GM18907 (cell line): ENCODE data around the gene OR51A4.
"Not testable (repeated sequence)": the region's sequence is repeated elsewhere in the genome, so short reads cannot be mapped to it uniquely, and the experiment has no call there.

Experiments
- ATAC-seq: cut with Tn5 transposase; IDR thresholded peaks from one replicate; pipeline ENCODE4 v1.9.1; 2021; ENCODE audit warnings: mild to moderate bottlenecking, moderate library complexity; ENCODE audit not compliant: unreplicated experiment

Gene OR51A4, protein sequence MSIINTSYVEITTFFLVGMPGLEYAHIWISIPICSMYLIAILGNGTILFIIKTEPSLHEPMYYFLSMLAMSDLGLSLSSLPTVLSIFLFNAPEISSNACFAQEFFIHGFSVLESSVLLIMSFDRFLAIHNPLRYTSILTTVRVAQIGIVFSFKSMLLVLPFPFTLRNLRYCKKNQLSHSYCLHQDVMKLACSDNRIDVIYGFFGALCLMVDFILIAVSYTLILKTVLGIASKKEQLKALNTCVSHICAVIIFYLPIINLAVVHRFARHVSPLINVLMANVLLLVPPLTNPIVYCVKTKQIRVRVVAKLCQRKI

DNA sequence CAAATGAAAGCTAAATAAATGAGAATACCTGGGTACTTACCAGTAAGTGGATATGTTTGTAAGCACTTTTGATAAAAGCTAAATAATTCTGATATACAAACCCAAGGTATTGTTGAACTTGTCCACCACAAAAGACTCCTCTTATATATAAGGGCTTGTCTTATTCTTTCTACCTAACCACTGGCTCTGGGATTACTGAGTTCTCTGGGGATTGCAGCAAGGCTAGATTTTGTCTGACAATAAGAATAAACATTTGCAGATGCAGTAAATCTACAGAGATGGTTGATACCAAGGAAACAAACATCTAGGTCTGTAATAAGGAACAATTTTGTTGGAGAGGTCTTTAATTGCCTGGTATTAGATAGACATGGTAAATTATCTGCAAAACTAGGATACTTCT lies at the start of gene OR51A4:
TSS of gene OR51A4 (minus strand) at position 101 of the 400 bp plus-strand sequence. CDS start 505 bp downstream, outside the sequence.
- ATAC-seq: no peak

DNA sequence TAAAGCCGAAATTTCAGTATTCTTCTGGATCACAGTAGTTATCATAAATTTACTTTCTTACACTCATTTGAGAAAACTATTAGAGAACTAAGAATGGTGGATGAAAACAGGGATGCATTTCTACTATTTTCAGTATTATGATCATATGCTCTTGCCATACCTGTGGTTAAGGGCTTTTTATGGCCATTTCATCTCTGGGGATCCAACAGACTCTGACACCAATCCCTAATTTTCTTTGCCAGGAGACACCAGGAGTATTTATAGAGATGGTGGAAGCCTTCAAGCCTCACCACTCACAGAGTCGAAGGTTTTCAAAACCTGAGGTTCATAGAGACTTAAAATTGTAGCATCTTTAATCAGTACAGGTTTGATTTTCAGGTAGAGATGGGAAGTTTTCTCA lies 47.1 kb upstream of the OR51A4 start, which contains the start of gene OR51L1:
TSS of gene OR51L1 (plus strand) at position 301 of the 400 bp plus-strand sequence. CDS start 4,132 bp downstream, outside the sequence.
- no peak for ATAC-seq

DNA sequence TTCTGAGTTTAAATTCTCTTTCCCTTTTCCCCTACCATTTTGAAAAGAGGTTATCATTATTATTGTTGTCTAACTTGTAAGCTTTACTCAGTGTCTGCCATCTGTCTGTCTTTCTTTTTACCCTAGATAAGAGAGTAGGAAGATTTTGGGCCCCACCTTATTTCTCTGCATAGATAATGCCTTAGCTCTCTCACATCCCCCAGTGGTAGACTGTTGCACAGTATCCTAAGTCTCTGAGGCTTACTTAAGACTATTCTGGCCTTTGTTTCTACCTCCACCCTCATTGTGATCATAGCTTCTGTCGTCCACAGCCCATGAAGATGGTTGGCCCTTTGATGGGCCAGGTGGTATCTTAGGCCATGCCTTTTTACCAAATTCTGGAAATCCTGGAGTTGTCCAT lies 43.7 kb upstream of the OR51A4 start:
- no peak for ATAC-seq

DNA sequence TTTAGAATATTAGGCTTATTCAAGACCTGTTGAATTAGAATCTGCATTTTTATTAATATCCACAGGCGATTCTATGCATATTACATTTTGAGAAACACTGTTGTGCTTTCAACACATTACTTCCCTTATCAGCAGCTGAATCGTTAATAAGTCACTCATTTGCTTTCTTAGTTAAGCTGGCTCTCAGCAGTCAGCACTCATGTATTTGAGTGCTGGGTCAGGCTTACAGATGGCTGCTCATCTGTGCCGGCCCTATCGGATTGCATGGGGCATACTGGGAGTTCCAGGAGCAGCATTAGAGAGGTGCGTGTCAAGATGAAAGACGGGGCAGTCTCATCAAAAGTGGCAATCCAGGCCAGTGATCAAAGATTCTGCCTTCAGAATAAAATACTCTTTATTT lies 36.4 kb upstream of the OR51A4 start:
- ATAC-seq: no peak

DNA sequence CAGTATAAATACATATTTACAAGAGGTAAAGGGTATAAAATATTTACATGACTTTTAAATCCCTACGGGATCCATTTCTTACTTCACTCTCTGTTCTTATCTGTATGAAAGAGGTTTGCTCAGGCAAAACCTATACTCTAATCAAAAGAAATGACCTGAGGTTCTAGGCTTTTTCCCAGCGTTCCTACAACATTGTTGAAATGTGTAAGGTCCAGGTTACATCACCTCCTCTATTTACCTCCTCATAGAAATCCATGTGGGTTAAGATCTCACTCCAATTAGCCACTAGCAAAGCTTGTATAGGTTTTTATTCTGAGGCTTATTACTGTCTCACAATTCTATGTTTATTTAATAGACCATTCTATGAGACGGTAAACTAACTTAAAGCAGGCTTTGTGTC lies 35.3 kb upstream of the OR51A4 start:
- no peak for ATAC-seq

DNA sequence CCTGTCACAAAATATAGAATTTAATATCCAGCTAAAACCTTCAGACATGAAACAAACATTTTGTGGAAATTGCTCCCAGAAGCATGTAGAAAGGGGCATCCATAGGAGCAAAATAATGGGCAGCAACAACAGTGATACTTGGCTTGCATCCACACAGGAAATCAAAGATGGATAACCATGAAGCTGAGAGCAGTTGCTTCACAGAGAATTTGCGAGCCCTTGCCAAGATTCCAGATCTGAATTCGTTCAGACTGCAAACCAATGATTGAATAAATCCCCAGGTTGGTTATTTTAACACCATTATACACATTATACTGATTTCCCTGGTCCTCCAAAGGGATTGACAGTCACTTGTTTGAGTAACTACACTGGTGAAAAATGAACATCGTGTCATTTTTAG lies 31.6 kb upstream of the OR51A4 start:
- ATAC-seq: no peak

DNA sequence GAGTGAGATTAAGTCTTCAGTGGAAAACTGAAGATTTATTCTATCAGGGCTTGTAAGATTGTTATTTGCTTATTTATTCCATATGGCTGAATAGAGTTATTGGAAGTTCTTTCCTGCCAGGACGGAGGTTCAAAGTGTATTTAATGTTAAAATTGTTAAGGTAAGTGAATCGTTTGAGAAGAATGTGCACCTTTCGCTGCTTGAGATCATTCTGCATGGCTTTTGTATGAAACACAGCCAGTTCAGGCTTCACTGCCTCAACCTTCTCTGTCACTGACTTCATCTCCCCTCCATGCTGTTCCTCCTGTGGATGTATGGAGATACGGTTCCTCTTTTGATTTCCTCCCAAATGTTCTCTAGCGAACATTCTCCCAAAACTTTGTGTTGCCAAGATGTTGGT lies 28.0 kb upstream of the OR51A4 start:
- no peak for ATAC-seq

DNA sequence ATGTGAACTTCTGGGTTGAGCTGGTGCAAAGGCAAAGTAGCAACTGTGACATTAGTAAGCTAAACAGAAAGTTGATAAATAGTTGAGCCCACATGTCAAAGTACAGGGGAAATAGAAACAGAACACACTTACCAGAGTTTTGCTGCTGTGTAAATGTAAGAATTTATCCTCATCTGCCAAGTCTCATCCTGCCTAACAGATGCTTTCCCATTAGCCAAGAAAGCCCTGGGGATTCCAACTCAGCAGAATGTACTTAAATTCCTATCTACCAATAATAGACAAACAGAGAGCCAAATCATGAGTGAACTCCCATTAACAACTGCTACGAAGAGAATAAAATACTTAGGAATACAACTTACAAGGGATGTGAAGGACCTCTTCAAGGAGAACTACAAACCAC lies 15.4 kb upstream of the OR51A4 start:
- no peak for ATAC-seq

DNA sequence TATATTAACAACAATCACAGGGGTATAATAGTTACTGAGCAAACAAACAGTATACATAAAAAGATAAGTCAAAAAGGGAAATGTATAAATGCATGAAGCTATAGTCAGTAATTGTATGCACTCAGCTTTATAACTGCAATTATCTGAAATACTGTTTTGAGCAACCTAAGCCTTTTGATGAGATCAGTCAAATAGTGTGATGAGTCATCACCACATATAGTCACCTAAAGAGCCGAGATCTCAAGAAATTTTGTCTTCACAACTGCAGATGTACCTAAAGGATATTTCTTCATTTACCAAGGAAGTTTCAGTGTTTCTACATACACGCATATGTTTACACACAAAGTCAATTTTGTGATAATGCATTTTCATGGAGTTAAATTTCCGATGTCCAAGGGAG lies 13.5 kb upstream of the OR51A4 start:
- ATAC-seq: no peak

DNA sequence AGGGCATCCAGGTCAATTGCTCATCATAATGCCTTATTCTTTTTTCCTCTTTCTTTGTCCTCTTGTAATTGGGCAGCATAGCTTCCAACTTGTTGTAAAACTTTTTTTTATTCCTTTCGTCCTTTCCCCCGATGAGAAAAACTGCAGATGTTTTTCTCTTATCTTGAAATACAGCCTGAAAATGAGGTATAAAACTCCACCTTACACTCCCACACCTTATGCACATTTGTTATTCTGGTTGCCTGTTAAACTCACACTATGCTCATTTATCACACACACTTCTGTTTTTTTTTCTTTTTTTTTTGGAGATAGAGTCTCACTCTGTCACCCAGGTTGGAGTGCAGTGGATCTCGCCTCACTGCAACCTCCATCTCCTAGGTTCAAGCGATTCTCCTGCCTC lies 10.0 kb upstream of the OR51A4 start:
- no peak for ATAC-seq

DNA sequence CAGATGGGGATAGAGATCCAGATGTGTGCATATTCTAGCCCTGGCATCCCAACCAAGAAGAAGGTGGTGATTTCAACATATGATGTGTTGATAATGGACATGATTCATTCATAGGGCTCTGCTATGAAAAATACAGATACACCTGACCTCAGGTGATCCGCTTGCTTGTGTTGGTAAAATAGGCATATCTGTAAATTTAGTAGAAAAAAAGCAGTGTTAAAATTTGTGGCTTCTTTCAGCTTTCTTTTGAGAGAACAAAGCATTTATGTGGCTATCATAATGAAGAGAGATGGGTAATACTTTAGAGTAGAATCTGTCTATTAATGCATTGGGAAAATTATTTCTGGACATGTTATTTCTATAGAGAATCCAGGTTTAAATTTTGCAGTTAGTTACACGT lies 8.2 kb upstream of the OR51A4 start, which contains the start of gene OR51A2:
TSS of gene OR51A2 (minus strand) at position 101 of the 400 bp plus-strand sequence. CDS start at position 101, 0 bp downstream.
- not testable (repeated sequence) for ATAC-seq

DNA sequence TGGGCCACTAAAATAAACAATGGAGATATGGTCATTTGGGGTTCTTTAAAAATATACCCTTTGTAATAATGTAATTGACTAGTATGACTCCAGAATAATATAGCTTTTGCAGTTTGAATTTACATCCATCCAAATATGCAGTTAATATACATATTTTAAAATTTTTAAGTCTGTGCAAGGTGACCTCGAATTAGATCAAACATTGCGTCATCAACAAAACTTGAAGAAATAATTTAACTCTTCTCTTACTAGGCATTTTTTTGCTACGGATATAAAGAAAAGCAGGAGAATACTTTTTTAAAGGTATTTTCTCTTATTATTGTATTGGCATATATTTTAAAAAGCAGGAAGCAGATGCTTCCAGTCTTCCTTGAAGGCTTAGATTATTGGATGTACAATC lies 10.7 kb downstream of the OR51A4 start:
- no peak for ATAC-seq

DNA sequence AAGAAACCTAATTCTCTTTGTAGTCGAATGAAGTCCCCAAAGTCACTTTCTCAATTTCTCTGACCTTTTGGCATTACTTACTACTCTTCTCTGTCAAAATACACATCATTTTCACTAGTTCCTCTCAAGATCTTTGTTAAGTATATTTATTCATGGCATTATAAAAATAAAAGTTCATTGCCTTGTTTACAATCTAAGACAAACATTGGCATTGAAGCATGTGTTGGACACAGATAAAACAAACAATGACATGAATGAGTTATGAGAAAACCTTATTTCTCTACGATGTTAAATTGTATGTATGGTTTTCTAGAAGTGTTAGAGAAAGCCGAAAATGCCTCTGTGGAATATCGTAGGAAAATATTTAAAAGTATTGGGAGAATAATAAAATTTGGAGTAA lies 14.7 kb downstream of the OR51A4 start:
- no peak for ATAC-seq

DNA sequence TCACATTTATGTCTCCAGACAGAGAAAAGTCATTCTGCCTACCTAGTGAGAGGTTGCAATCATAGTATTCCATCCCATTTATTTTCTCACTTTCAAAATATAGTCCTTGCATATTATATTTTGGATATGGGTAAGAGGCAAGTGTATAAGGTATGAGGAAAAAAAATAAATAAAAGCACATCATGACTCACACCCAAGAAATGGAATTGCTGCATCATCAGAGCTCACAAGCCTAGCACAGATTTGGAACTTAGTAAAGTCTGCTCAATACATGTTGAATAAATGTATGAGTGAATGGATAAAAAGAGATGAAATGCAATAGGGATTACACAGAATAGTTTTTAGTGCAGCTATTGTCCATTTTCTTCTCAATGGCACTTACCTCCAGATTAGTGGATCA lies 20.8 kb downstream of the OR51A4 start:
- no peak for ATAC-seq

DNA sequence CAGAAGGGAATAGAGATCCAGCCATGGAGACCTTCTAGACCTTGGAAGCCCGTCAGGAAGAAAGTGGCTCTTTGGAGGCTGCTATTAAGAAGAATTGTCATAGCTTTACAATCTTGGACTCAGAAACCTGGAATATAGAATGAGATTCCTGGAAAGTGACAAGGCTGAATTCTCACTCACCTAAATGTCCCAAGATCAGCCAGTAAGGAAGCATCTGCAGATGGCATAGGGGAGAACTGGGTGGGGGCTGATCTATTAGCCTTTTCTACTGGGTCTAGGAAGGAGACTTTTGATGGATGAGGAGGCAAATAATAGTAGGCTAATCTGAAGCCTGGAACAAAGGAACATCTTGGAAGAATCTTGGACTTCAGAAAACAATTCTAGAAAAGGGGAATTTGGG lies 23.2 kb downstream of the OR51A4 start, which contains the start of gene OR51G1:
TSS of gene OR51G1 (minus strand) at position 101 of the 400 bp plus-strand sequence. CDS start at position 101, 0 bp downstream.
- ATAC-seq: no peak

DNA sequence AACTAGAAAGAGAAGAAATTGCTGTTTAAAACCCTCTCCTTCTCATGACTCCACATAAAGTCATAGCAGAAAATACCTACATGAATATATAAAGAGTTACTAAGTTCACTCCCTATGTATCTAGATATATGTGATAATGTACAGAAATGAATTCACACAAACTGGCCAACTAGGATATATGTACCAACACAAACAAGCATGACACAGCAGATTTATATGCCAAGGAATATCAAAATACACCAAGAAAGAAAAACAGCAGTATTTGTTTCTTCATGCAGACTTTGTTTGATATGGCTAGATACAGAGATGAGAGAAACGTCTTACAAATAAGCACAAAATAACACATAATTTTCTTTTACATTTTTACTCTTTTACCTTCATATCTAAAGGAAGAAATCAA lies 25.1 kb downstream of the OR51A4 start:
- ATAC-seq: no peak

DNA sequence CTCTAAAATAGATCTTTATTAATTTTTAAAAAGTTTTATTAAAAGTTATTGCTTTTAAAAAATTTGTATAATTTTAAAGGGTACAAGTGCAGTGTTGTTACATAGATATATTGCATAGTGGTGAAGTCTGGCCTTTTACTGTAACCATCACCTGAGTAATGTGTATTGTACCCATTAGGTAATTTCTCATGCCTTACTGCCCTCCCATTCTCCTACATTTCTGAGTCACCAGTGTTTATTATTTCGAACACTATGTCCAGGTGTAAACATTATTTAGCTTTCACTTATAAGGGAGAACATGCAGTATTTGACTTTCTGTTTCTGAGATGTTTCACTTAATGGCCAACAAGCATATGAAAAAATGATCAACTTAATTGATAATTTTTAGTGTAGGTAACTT lies 25.6 kb downstream of the OR51A4 start:
- ATAC-seq: no peak

DNA sequence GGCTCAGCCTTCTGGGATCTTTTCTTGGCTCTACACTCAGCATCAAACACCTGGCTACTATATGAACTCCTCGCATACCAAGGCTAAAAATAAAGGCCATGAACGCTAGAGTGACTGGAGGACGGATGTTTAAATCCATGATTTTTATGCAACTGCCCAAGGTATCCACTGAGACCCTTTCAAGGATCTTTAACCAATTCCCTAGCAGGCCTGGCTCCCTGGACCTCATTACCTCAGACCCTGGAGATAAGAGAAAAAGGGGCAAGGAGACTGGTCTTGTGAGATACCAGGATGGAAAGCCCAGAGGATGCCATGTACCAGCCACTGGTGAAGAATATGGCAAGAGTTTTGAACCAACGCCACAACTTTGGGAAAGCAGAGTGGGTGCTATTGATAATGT lies 28.2 kb downstream of the OR51A4 start, which contains the start of gene OR51G2:
TSS of gene OR51G2 (minus strand) at position 101 of the 400 bp plus-strand sequence. CDS start 3,687 bp downstream, outside the sequence.
- no peak for ATAC-seq

DNA sequence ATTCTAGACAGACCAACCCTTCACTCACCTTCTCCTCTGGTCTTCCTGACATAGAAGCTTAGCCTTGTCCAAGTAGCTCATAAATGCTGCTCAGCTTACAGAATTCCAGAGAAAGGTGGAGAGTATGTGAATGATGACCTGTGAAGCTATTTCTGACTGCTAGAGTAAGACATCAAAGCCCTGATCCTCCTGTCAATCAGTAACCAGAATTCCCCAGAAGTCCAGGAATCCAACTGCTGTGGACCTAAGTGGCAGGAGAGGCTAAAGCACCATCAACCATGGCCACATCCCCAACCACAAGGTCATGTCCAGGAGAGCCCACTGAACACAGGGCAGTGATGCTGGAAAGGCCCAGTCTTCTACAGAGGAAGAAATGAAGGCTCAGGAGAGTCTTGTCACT lies 30.8 kb downstream of the OR51A4 start:
- ATAC-seq: no peak

DNA sequence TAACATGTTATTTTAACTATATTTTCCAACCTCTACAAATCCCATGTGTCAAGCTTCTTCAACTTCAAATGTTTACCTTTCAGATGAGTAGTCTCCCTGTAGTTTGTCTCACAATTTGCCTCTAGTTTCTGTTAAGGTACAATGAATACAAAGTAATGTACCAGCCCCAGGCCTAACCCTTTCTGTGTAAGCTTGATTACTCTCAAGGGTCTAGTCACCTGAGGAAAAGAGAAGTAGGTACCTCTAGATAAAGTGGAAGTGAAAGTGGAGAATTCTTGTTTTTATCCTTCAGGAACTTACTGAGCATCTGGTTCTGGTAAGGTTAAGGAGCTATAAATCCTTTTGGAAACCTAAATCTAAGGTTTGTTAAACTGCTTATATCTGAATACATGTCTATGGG lies 43.9 kb downstream of the OR51A4 start, which contains the start of gene OR51A7:
TSS of gene OR51A7 (plus strand) at position 300 of the 400 bp plus-strand sequence. CDS start 3,587 bp downstream, outside the sequence.
- ATAC-seq: no peak
